Measurements from ENCODE around the gene MLIP. TPM values are rescaled to one million over a fixed set of nuclear protein-coding genes. Genes with fewer than 3 reads are reported as not detected.
"Not testable (repeated sequence)": the region's sequence is repeated elsewhere in the genome, so short reads cannot be mapped to it uniquely, and the experiment has no call there.

Gene MLIP
- not detected for total RNA-seq

- DNase-seq (ENCODE audit: low read depth in 2 of 3, low spot score in 2 of 3), result no peak
These were observed at the start of gene MLIP for GRCh38 chr6:54111341-54112045. TSS of gene MLIP (plus strand) at chr6:54111443. CDS start at chr6:54111480, 37 bp downstream.

- no peak for DNase-seq (ENCODE audit: low read depth in 2 of 3, low spot score in 2 of 3)
These were observed 48.1 kb upstream of the MLIP start for GRCh38 chr6:54063228-54063539.

- no peak for DNase-seq (ENCODE audit: low read depth in 2 of 3, low spot score in 2 of 3)
These were observed 42.5 kb upstream of the MLIP start for GRCh38 chr6:54068694-54069093.

- no peak for DNase-seq (ENCODE audit: low read depth in 2 of 3, low spot score in 2 of 3)
These were observed 41.2 kb upstream of the MLIP start for GRCh38 chr6:54070025-54070424.

GRCh38 chr6:54071821-54072340 lies 39.4 kb upstream of the MLIP start:
- DNase-seq (ENCODE audit: low read depth in 2 of 3, low spot score in 2 of 3), result no peak

GRCh38 chr6:54072635-54073313 lies 38.5 kb upstream of the MLIP start:
- no peak for DNase-seq (ENCODE audit: low read depth in 2 of 3, low spot score in 2 of 3)

GRCh38 chr6:54073487-54073886 lies 37.8 kb upstream of the MLIP start:
- no peak for DNase-seq (ENCODE audit: low read depth in 2 of 3, low spot score in 2 of 3)

GRCh38 chr6:54074109-54074508 lies 37.1 kb upstream of the MLIP start:
- DNase-seq (ENCODE audit: low read depth in 2 of 3, low spot score in 2 of 3), result no peak

GRCh38 chr6:54074578-54075195 lies 36.6 kb upstream of the MLIP start:
- DNase-seq (ENCODE audit: low read depth in 2 of 3, low spot score in 2 of 3), result no peak

GRCh38 chr6:54076159-54076789 lies 35.0 kb upstream of the MLIP start:
- no peak for DNase-seq (ENCODE audit: low read depth in 2 of 3, low spot score in 2 of 3)

- not testable (repeated sequence) for DNase-seq (ENCODE audit: low read depth in 2 of 3, low spot score in 2 of 3)
These were observed 29.7 kb upstream of the MLIP start for GRCh38 chr6:54081499-54081898.

- no peak for DNase-seq (ENCODE audit: low read depth in 2 of 3, low spot score in 2 of 3)
These were observed 28.0 kb upstream of the MLIP start for GRCh38 chr6:54083287-54083686.

- no peak for DNase-seq (ENCODE audit: low read depth in 2 of 3, low spot score in 2 of 3)
These were observed 27.0 kb upstream of the MLIP start for GRCh38 chr6:54084231-54084630.

GRCh38 chr6:54085047-54085446 lies 26.2 kb upstream of the MLIP start:
- DNase-seq (ENCODE audit: low read depth in 2 of 3, low spot score in 2 of 3), result no peak

GRCh38 chr6:54085541-54085940 lies 25.7 kb upstream of the MLIP start:
- no peak for DNase-seq (ENCODE audit: low read depth in 2 of 3, low spot score in 2 of 3)

- no peak for DNase-seq (ENCODE audit: low read depth in 2 of 3, low spot score in 2 of 3)
These were observed 24.8 kb upstream of the MLIP start for GRCh38 chr6:54086439-54086838.

- no peak for DNase-seq (ENCODE audit: low read depth in 2 of 3, low spot score in 2 of 3)
These were observed 23.5 kb upstream of the MLIP start for GRCh38 chr6:54087721-54088120.

GRCh38 chr6:54093326-54093948 lies 17.8 kb upstream of the MLIP start:
- no peak for DNase-seq (ENCODE audit: low read depth in 2 of 3, low spot score in 2 of 3)

- no peak for DNase-seq (ENCODE audit: low read depth in 2 of 3, low spot score in 2 of 3)
These were observed 16.9 kb upstream of the MLIP start for GRCh38 chr6:54094293-54094692.

- no peak for DNase-seq (ENCODE audit: low read depth in 2 of 3, low spot score in 2 of 3)
These were observed 16.5 kb upstream of the MLIP start for GRCh38 chr6:54094786-54095185.

GRCh38 chr6:54095723-54096122 lies 15.5 kb upstream of the MLIP start:
- DNase-seq (ENCODE audit: low read depth in 2 of 3, low spot score in 2 of 3), result no peak
